IPS-18a (cell line): ENCODE measurements around the gene BTBD18.

ENCODE experiments used
- H3K27ac ChIP-seq: one replicate; pipeline ENCODE4 v1.5.1; 2013; ENCODE audit warnings: low read length
- H3K27me3 ChIP-seq: one replicate; pipeline ENCODE4 v1.6.1; 2013; ENCODE audit warnings: mild to moderate bottlenecking, low read length; ENCODE audit not compliant: control insufficient read depth, insufficient read depth
- H3K36me3 ChIP-seq: one replicate; pipeline ENCODE4 v1.6.1; 2013; ENCODE audit warnings: low read depth, low read length; ENCODE audit not compliant: control insufficient read depth
- H3K4me1 ChIP-seq: one replicate; pipeline ENCODE4 v1.6.1; 2013; ENCODE audit warnings: low read depth, low read length; ENCODE audit not compliant: control insufficient read depth
- H3K4me3 ChIP-seq: one replicate; pipeline ENCODE4 v1.5.1; 2013; ENCODE audit warnings: low read length
- H3K9ac ChIP-seq: one replicate; pipeline ENCODE4 v1.6.1; 2013; ENCODE audit warnings: mild to moderate bottlenecking, low read length, moderate library complexity
- H3K9me3 ChIP-seq: one replicate; pipeline ENCODE4 v1.6.1; 2013; ENCODE audit warnings: low read depth, low read length; ENCODE audit not compliant: control insufficient read depth

Gene BTBD18

DNA sequence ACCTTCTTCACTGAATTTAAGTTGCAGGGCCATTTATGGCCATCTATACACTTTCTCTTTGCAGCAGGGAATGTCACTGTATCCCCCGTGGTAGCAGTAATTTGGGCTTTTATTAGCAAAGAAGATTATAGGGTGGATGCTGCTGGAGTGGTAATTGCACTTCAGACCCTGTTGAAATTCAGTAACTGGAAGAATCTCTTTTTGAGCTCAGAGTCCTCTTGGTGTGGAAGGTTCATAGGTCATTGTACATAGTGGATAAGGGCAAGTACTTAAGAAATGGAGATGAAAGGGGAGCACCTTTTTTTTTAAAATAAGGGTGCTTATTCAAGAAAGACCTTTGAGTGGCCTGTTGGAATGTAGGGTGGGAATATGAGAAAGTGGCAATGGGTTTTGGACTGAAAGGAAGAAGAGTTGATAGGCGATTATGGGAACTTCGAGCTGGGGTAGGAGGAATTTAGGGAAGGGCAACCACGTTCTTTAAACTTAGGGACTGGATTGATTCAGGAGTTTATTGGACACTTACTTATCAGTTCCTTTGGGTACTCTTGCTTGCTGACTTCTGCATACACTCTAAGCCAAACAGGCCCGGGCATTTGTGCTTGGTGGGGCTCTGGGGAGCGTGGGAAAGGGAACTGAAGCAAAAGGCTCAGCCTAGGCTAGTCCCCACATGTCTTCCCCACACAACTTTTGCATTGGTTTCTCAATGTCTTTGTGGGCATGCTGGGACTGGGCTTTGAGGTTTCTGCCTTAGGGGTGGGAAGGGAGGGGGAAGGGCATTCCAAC lies 36.5 kb upstream of the BTBD18 start:
- Histone ChIP-seq H3K36me3 (peaks cover 16% of the 10 kb centered on the region), H3K9me3 (no peaks in the 10 kb centered on the region), H3K4me3 (no peak overlapping the region), H3K27me3 (no peaks in the 10 kb centered on the region), H3K27ac (peak overlapping the region; percentile 75), H3K9ac (peak overlapping the region; percentile 33), H3K4me1 (peaks cover 20% of the 10 kb centered on the region)

DNA sequence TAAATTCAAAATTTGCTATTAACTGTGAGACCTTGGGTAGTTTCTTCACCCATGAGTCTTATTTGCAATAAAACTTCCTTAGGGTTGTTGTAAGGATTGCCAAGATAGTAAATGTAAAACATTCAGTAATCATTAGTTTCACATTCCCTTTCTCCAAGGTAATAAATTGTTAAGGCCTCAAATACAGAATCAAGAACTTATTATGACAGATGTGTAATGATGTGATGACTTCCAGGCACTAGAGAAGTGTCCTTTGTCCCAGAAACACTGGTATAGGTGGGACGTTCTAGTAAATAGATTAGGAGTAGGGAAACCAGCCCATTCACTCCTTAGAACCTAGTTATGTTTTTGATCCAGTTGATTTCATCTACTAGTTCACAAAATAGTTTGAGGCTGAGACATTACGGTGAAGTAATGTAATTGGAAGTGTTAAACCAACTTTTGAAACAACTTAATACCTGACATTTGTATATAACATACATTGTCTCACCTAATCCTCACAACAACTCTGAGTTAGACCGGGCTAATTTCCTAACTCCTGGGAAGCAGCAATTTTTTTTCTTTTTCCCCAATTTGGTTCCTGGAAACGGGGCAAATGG lies 35.5 kb upstream of the BTBD18 start:
- no peak overlapping the region for H3K27ac ChIP-seq
- no peak overlapping the region for H3K4me3 ChIP-seq
- H3K36me3 ChIP-seq, result peaks cover 13% of the 10 kb centered on the region
- no peaks in the 10 kb centered on the region for H3K9me3 ChIP-seq
- no peak overlapping the region for H3K9ac ChIP-seq
- H3K27me3 ChIP-seq, result no peaks in the 10 kb centered on the region
- peaks cover 21% of the 10 kb centered on the region for H3K4me1 ChIP-seq

DNA sequence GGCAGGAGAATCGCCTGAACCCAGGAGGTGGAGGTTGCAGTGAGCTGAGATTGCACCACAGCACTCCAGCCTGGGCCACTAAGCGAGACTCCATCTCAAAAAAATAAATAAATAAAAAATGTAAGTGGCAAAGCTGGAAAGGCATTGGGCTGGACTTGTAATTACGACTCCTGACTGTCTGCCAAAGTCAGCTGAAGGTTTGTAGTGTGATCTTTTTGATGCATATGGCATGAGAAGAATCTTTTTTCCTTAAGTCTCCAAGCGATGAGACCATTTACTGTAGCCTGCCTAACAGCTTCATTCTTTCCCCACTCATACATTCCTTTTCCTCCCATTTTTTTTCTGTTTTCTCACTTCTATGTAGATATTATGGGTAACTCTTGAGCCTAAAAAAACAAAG lies 34.8 kb upstream of the BTBD18 start:
- Histone ChIP-seq H3K4me3 (no peak overlapping the region), H3K36me3 (peaks cover 7% of the 10 kb centered on the region), H3K9ac (no peak overlapping the region), H3K27me3 (no peaks in the 10 kb centered on the region), H3K27ac (no peak overlapping the region), H3K4me1 (peaks cover 27% of the 10 kb centered on the region), H3K9me3 (no peaks in the 10 kb centered on the region)

DNA sequence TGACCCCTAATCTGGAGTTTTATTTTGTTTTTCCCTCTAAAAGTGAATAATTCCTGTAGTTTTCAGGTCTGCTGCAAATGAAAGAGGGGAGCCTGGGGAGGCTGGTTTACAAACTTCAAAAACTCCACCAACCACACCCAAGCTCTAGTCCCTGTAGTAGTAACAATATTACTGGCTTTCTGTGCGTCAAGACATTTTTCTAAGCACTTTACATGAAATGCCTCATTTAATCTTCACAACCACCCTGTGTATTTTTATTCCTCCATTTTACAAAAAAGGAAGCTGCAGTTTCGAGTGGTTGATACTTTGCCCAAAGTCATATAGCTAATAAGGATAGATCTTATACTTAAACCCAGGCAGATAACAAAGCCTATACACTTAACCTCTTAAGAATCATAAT lies 33.5 kb upstream of the BTBD18 start:
- H3K4me1 ChIP-seq, result peaks cover 38% of the 10 kb centered on the region
- no peaks in the 10 kb centered on the region for H3K9me3 ChIP-seq
- no peak overlapping the region for H3K9ac ChIP-seq
- no peak overlapping the region for H3K27ac ChIP-seq
- no peaks in the 10 kb centered on the region for H3K27me3 ChIP-seq
- no peak overlapping the region for H3K4me3 ChIP-seq
- no peaks in the 10 kb centered on the region for H3K36me3 ChIP-seq

DNA sequence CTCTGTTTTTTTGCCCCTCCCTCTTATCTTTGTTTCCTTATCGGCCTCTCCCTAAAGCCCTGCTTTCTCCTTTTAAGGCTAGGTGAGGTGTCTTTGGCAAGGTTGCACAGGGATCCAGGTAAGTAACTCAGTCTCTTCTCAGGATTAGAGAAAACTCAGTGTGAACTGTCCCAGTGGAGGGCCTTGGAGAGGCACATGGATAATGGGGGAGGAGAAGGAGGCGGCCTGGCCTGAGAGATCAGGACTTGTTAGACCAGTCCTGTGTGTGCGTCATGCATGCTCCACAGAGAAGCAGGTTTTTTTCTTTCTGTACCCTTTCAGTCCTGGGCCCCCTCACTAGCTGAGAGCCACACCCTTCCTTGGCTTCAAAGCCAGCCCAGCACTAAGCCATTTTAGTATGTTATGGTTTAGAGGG lies 29.9 kb upstream of the BTBD18 start:
- Histone ChIP-seq H3K36me3 (no peaks in the 10 kb centered on the region), H3K4me1 (peaks cover 52% of the 10 kb centered on the region), H3K27ac (peak overlapping the region; percentile 85), H3K27me3 (no peaks in the 10 kb centered on the region), H3K4me3 (peak overlapping the region; percentile 11), H3K9me3 (no peaks in the 10 kb centered on the region), H3K9ac (peak overlapping the region; percentile 59)

DNA sequence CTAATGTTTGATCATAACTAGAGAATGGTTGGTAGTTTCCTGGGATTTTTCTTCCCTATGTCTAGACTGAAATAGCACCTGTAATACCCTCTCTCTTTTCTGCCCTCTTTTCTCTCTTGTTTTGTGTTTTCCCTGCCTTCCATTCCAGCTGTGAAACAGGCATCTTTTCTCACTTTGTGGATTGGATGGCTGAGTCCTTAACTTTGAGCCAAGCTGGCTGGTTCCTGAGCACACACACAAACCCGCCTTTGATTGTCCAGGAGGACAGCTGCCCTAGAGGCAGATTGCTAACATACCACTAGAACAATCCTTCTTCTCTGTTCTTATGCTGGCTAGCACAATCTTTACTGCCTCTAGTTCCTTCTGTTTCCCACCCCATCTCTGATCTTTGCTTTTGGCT lies 27.7 kb upstream of the BTBD18 start:
- Histone ChIP-seq H3K4me3 (peak overlapping the region; percentile 30), H3K4me1 (peaks cover 68% of the 10 kb centered on the region), H3K9ac (peak overlapping the region; percentile 63)

DNA sequence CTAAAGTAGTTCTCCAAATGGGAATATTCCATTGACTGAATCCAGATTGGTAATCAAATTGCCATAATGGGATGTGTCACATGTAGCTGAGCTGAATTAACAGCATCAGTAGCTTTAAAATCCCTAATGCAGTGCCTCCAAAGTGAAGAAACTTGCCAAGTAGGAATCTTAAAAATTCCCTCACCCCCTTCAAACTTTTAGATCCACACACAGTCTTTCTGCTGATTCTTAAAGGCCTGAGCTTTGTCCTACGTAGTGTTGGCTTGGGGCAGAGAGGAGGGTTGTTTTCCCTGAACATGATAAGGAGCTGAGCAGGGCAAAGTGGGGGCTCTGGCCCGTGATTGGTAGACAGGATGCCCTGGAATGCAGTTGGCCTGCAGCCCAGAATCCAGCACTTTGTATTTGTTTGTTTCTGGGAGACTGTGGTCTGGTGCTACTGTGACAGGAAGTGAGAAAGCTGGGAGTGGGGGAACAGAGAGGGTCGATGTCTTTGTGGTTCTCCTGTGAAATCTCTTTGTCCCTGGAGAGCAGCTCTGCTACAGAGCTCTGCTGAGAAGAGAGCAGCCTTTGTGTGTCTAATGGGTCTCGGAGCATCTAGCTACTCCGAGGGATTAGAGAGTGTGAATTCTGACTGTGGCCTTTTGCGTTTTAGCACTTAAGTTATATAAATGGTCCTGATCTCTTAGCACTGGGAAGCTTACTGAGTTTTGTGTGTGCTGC lies 26.9 kb upstream of the BTBD18 start:
- Histone ChIP-seq H3K4me3 (peak overlapping the region; percentile 30), H3K36me3 (no peaks in the 10 kb centered on the region), H3K9me3 (no peaks in the 10 kb centered on the region), H3K9ac (peak overlapping the region; percentile 63), H3K4me1 (peaks cover 68% of the 10 kb centered on the region), H3K27me3 (no peaks in the 10 kb centered on the region), H3K27ac (peak overlapping the region; percentile 85)

More for the DNA sequence above, 27.7 kb upstream of the BTBD18 start:
- no peaks in the 10 kb centered on the region for H3K27me3 ChIP-seq
- no peaks in the 10 kb centered on the region for H3K9me3 ChIP-seq
- peak overlapping the region; percentile 85 for H3K27ac ChIP-seq
- no peaks in the 10 kb centered on the region for H3K36me3 ChIP-seq

DNA sequence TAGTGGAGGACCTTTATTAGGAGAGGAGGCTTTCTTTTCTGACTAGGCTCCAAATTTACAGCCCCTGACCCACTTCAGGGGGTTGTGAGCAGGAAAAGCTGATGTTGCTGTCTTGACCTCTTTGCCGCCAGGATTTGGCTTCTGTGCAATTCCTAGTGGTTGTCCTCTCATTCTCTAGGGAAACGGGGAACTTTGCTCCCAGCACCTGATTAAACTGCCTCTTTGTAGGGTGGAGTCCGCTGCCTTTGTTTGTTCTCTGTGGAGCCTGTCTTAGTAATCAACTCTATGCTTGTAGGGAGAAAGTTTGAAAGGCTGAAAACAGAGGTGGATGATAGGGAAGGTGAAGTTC lies 26.3 kb upstream of the BTBD18 start:
- Histone ChIP-seq H3K4me1 (peaks cover 68% of the 10 kb centered on the region), H3K36me3 (no peaks in the 10 kb centered on the region), H3K27me3 (no peaks in the 10 kb centered on the region), H3K9ac (peak overlapping the region; percentile 63), H3K9me3 (no peaks in the 10 kb centered on the region), H3K4me3 (peak overlapping the region; percentile 30), H3K27ac (peak overlapping the region; percentile 85)

DNA sequence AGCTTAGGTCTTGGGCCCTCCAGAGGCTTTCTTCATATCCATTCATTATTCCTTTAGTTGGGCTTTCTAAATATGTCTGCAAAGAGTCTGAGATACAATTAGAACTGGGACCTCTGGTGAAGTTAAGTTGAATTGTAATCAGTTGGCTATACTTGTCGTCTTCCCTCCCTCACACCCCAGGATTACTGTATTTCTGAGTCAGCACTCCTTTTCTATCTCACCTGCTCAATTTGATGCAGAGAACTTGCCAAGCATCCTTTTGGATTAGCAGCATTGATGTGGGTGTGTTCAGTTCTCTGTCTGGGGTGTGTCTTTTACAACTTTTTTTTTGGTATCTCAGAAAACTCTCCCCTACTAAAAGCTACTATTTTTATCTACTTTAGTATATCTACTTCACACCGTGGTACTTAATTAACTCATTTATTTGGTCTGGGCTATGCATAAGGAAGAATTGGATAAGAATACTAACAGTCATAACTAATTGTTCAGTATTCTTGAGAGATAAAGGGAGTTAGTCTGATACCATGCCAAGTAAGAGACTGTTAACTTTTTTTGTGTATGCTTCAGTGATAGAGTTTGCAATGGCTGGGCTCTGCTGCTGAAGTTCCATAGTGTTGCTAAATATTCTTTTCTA lies 25.1 kb upstream of the BTBD18 start:
- H3K4me3 ChIP-seq, result no peak overlapping the region
- H3K36me3 ChIP-seq, result no peaks in the 10 kb centered on the region
- no peaks in the 10 kb centered on the region for H3K9me3 ChIP-seq
- H3K27ac ChIP-seq, result no peak overlapping the region
- H3K9ac ChIP-seq, result no peak overlapping the region
- peaks cover 63% of the 10 kb centered on the region for H3K4me1 ChIP-seq
- H3K27me3 ChIP-seq, result no peaks in the 10 kb centered on the region

DNA sequence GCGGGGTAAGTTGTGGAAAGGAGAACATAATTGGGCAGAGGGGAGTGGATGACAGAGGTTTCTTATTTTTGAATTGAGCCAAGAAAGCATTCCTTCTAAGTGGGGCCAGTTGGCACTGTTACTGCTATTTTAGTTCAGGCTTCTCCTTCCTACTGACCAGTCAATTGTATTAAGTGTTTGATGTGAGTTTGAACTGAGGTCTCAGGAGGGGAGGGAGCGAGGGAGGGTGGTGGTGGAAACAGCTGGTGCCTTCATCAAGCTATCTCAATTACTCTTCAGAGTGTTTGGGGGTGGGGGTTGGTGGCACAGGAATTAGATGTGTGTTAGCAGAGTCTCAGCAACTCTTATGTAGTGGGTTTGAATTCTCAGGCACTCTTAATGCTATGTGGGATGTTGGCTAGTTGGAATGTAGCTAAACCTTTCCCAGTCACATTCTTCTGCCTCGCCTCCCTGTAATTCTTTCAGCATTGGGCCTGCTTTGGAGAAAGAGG lies 24.5 kb upstream of the BTBD18 start:
- H3K9me3 ChIP-seq, result no peaks in the 10 kb centered on the region
- H3K27me3 ChIP-seq, result no peaks in the 10 kb centered on the region
- no peak overlapping the region for H3K4me3 ChIP-seq
- H3K27ac ChIP-seq, result peak overlapping the region; percentile 6
- no peak overlapping the region for H3K9ac ChIP-seq
- H3K36me3 ChIP-seq, result no peaks in the 10 kb centered on the region
- peaks cover 56% of the 10 kb centered on the region for H3K4me1 ChIP-seq

DNA sequence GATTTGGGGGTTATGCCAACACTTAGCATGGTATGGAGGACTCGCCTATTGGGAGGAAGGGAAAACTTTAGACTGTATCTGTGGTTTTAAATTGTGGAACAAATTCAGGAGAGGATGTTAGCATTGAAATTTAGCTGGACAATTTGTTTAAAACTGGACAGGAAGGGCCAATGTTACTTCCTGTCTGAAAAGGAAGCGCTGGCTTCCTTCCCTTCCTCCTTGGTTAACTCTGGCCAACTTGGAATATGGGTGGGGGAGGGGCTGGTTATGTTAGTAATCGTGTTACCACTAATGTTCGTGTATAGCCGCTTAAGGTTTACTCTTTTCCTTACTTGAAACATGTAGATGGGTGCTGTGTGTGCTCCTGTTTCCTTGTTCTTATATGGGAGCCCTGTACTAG lies 23.9 kb upstream of the BTBD18 start:
- H3K36me3 ChIP-seq, result no peaks in the 10 kb centered on the region
- peak overlapping the region; percentile 6 for H3K27ac ChIP-seq
- no peaks in the 10 kb centered on the region for H3K9me3 ChIP-seq
- H3K4me3 ChIP-seq, result no peak overlapping the region
- H3K27me3 ChIP-seq, result no peaks in the 10 kb centered on the region
- H3K9ac ChIP-seq, result peak overlapping the region; percentile 14
- peaks cover 51% of the 10 kb centered on the region for H3K4me1 ChIP-seq
